ENCODE data around the gene PCDHGB2. TPM values are rescaled to one million over a fixed set of nuclear protein-coding genes. Genes with fewer than 3 reads are reported as not detected.
A peak's percentile ranks its signal among the peaks of the same experiment; 100 is the strongest.

The PCDHGB2 gene
- total and polyA plus RNA-seq, 2 of the 4 experiments (the other 2 are of a cell fraction) = 2.6 to 3.0 TPM

- Histone ChIP-seq H3K23ac (ENCODE audit: low read depth, low read length) (no peak overlapping the region), H3K4me2 (ENCODE audit: low read depth, low read length) (no peak overlapping the region), H2AFZ (replicated peaks; ENCODE audit: low read length, poor library complexity) (peak overlapping the region; percentile 2), H4K91ac (ENCODE audit: insufficient read depth, low read depth, low read length) (no peak overlapping the region), H3K27ac (ENCODE audit: insufficient read depth, low read length) (no peak overlapping the region), H3K4me1 (ENCODE audit: control insufficient read depth, insufficient read depth, low read length) (peaks cover 1% of the 10 kb centered on the region; the same call in 1 of the 2 replicates), H2BK120ac (ENCODE audit: low read depth, low read length) (no peak overlapping the region), H3K18ac (ENCODE audit: low read depth, low read length) (no peak overlapping the region), H4K5ac (ENCODE audit: low read depth, low read length) (no peak overlapping the region), H3K4me3 (ENCODE audit: insufficient read depth, low read depth, low read length) (no peak overlapping the region), H2BK20ac (ENCODE audit: low read depth, low read length) (no peak overlapping the region), H3K79me1 (ENCODE audit: low read depth in 1 of 2, low read length in 2 of 2) (peaks cover 7 to 13% of the 10 kb centered on the region in 2 experiments; a peak in 3 of 4 replicates), H3K56ac (ENCODE audit: extremely low read depth, insufficient read depth, low read length) (no peak overlapping the region), H2AK5ac (ENCODE audit: low read depth, low read length) (no peak overlapping the region), H3K27me3 (ENCODE audit: control insufficient read depth, insufficient read depth, low read length) (no peaks in the 10 kb centered on the region), H2AK9ac (replicated peaks; ENCODE audit: low read depth, low read length, poor library complexity) (peak overlapping the region; percentile 89), H3K9me3 (ENCODE audit: control insufficient read depth, insufficient read depth, low read length) (peaks cover 43% of the 10 kb centered on the region), H3K9me1 (ENCODE audit: insufficient read depth, low read length) (no peaks in the 10 kb centered on the region), H2BK15ac (ENCODE audit: low read depth, low read length) (no peak overlapping the region), H4K20me1 (ENCODE audit: insufficient read depth, low read length) (no peaks in the 10 kb centered on the region), H3K4ac (ENCODE audit: low read depth, low read length) (no peak overlapping the region), H3K14ac (replicated peaks; ENCODE audit: low read depth, low read length) (no peak overlapping the region), H3K36me3 (ENCODE audit: control insufficient read depth, insufficient read depth, low read length) (peaks cover 9% of the 10 kb centered on the region; the same call in 1 of the 2 replicates), H4K8ac (ENCODE audit: low read depth in 2 of 2, low read length in 2 of 2) (no peak overlapping the region), H2BK5ac (ENCODE audit: low read depth, low read length, poor library complexity, severe bottlenecking) (no peak overlapping the region), H3K9ac (ENCODE audit: low read depth, low read length) (no peak overlapping the region)
- CTCF ChIA-PET = no interaction called here
- no peak for TF ChIP-seq ELK1 (IDR thresholded peaks at IDR 0.05; ENCODE audit: borderline replicate concordance, low read depth, low read length)
- no peak for TF ChIP-seq USF2 (IDR thresholded peaks at IDR 0.05; ENCODE audit: low read depth, low read length)
- no peak for TF ChIP-seq CTCF (conservative IDR thresholded peaks at IDR 0.05; ENCODE audit: low read depth, low read length)
- TF ChIP-seq SMC3 (IDR thresholded peaks at IDR 0.05; ENCODE audit: low read depth, low read length) = no peak
- no peak for TF ChIP-seq MAZ (IDR thresholded peaks at IDR 0.05; ENCODE audit: borderline replicate concordance, low read depth, low read length)
- no peak for TF ChIP-seq RFX5 (IDR thresholded peaks at IDR 0.05; ENCODE audit: low read depth, low read length)
- TF ChIP-seq FOS (IDR thresholded peaks at IDR 0.05; ENCODE audit: low read depth, low read length) = no peak
- TF ChIP-seq MXI1 (IDR thresholded peaks at IDR 0.05; ENCODE audit: borderline replicate concordance, low read depth, low read length) = no peak
- TF ChIP-seq BHLHE40 (IDR thresholded peaks at IDR 0.05; ENCODE audit: low read depth, low read length) = no peak
- TF ChIP-seq NFE2L2 (IDR thresholded peaks at IDR 0.05; ENCODE audit: low read depth, low read length) = no peak
- TF ChIP-seq POLR2A (IDR thresholded peaks at IDR 0.05; ENCODE audit: low read depth, low read length) = no peak
- BruUV-seq (replicated peaks) = no TSS peak
- POLR2A ChIA-PET (ENCODE audit: unreplicated experiment) = no interaction called here
- intact Hi-C loops (cut with micrococcal nuclease) (no loop called here), dilution Hi-C loops (cut with HindIII; ENCODE audit: low sequenced_read_pairs, unreplicated experiment) (no loop called here), in situ Hi-C loops (cut with MboI; ENCODE audit: low sequenced_read_pairs) (no loop called here)
- DNase-seq = no peak
- no peak for ATAC-seq (ENCODE audit: low read depth)
- 59% methylated on average over 23 of the region's 43 CpGs; no CpG with 5 or more reads in 1 of the 2 experiments for WGBS, 2 experiments (ENCODE audit: extremely low coverage in 2 of 2, insufficient read length in 1 of 2)
Observed at GRCh38 chr5:141384471-141385267, 24.9 kb downstream of the PCDHGB2 start.

Measured in IMR-90 (cell line).